ENCODE measurements around the gene LACRT. TPM values are rescaled to one million over a fixed set of nuclear protein-coding genes. Genes with fewer than 3 reads are reported as not detected.

The LACRT gene
- total and polyA plus RNA-seq, 2 donors (not counting 3 experiments of a cell fraction or from before 2014, with no cell fraction given) = not detected

DNA sequence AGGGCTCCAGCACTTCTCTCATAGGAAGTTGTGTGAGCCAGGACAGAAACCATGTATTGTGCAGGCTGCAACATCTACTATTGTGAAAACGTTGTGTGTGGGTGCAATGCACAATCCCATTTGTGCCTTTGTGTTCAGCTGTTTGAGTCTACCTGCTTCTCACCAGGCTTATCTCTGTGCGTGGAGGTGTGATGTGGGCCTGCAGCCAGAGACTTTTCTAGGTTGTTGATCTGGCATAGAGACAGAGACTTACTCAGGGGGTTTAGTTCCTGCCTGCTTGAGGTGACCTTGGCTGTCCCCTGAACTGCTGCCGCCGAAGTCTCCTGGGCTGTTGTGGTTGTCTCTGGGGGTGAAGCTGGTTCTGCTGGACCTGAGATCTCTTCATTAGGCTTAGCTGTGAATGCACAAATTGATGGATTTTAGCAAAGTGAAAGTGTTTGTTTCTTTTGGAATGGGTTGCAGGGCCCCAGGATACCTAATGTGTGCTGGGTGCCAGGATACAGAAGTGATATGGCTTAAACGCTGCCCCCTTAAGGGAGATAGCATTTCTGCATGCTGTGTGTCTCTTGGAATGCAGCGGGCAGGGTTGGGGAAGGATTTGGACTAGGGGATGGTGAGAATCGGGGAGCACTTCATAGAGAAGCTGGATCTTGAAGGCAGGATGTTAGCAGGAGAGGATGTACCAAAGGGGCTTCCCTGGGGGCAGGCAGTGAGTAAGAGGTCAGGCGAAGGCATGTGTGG, 2.5 kb downstream of the LACRT start:
- ChIA-PET POLR2A (no interaction called here), CTCF (no interaction called here)
- TF ChIP-seq, protein P1, sequence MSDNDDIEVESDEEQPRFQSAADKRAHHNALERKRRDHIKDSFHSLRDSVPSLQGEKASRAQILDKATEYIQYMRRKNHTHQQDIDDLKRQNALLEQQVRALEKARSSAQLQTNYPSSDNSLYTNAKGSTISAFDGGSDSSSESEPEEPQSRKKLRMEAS (IDR thresholded peaks at IDR 0.05; ENCODE audit: insufficient read depth, insufficient read length) = no peak
- TF ChIP-seq MYC (IDR thresholded peaks at IDR 0.05; ENCODE audit: low read depth, low read length) (no peak), GATA2 (IDR thresholded peaks at IDR 0.05; ENCODE audit: insufficient read depth, insufficient read length, low read depth, low read length) (no peak), POLR2A (IDR thresholded peaks at IDR 0.05; ENCODE audit: low read depth, low read length) (no peak), POLR2AphosphoS5 (IDR thresholded peaks at IDR 0.05; ENCODE audit: insufficient read depth, low read depth, low read length) (no peak), EZH2 (IDR thresholded peaks at IDR 0.05; ENCODE audit: borderline replicate concordance, low read depth, low read length, severe bottlenecking) (no peak), JUN (IDR thresholded peaks at IDR 0.05; ENCODE audit: borderline replicate concordance, insufficient read depth, insufficient read length, low read depth) (no peak), FOS (IDR thresholded peaks at IDR 0.05; ENCODE audit: borderline replicate concordance, insufficient read depth, low read length) (no peak)
- TF ChIP-seq, protein P2, sequence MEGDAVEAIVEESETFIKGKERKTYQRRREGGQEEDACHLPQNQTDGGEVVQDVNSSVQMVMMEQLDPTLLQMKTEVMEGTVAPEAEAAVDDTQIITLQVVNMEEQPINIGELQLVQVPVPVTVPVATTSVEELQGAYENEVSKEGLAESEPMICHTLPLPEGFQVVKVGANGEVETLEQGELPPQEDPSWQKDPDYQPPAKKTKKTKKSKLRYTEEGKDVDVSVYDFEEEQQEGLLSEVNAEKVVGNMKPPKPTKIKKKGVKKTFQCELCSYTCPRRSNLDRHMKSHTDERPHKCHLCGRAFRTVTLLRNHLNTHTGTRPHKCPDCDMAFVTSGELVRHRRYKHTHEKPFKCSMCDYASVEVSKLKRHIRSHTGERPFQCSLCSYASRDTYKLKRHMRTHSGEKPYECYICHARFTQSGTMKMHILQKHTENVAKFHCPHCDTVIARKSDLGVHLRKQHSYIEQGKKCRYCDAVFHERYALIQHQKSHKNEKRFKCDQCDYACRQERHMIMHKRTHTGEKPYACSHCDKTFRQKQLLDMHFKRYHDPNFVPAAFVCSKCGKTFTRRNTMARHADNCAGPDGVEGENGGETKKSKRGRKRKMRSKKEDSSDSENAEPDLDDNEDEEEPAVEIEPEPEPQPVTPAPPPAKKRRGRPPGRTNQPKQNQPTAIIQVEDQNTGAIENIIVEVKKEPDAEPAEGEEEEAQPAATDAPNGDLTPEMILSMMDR (IDR thresholded peaks at IDR 0.05; ENCODE audit: extremely low read depth in 1 of 2, insufficient read depth in 1 of 2, low read depth in 1 of 2, low read length in 2 of 2) = no peak
- no peaks in the 10 kb centered on the region for H3K9me1 ChIP-seq (replicated peaks; ENCODE audit: control insufficient read depth, extremely low read depth, insufficient read depth, low read length)
- H3K4me3 ChIP-seq (replicated peaks in 1 of 3; ENCODE audit: insufficient read depth in 1 of 3, low read depth in 1 of 3, low read length in 3 of 3) = no peak overlapping the region
- no peak overlapping the region for H3K9ac ChIP-seq (replicated peaks; ENCODE audit: extremely low read depth, insufficient read depth, low read length)
- BruUV-seq (replicated peaks) = no TSS peak
- H3K9me3 ChIP-seq (replicated peaks; ENCODE audit: control insufficient read depth, insufficient read depth, low read length) = no peaks in the 10 kb centered on the region
- no peaks in the 10 kb centered on the region for H3K79me2 ChIP-seq (ENCODE audit: control insufficient read depth, insufficient read depth, low read length)
- DNase-seq (ENCODE audit: low read depth, low spot score) (no peak), FAIRE-seq (no peak)
- H2AFZ ChIP-seq (ENCODE audit: low read depth, low read length) = no peak overlapping the region
- dilution Hi-C loops (cut with MboI; ENCODE audit: extremely low pct_ligation_motif_present, low sequenced_read_pairs) = no loop called here
- intact Hi-C loops (cut with micrococcal nuclease) = no loop called here
- no peak overlapping the region for H3K27ac ChIP-seq (ENCODE audit: insufficient read depth, low read depth, low read length)
- no peaks in the 10 kb centered on the region for H3K36me3 ChIP-seq (ENCODE audit: control insufficient read depth in 2 of 2, extremely low read depth in 1 of 2, insufficient read depth in 2 of 2, low read length in 2 of 2)
- no peaks in the 10 kb centered on the region for H4K20me1 ChIP-seq (replicated peaks; ENCODE audit: control insufficient read depth, extremely low read depth, insufficient read depth, low read length)
- no peaks in the 10 kb centered on the region for H3K27me3 ChIP-seq (ENCODE audit: control insufficient read depth in 2 of 2, insufficient read depth in 2 of 2, low read length in 2 of 2)
- H3K4me1 ChIP-seq (ENCODE audit: control insufficient read depth, extremely low read depth, insufficient read depth, low read length) = no peaks in the 10 kb centered on the region
- no peak overlapping the region for H3K4me2 ChIP-seq (ENCODE audit: insufficient read depth, low read length)

Measured in endothelial cell of umbilical vein (primary cell).